IMR-90 (cell line): ENCODE results near the gene PSMB5. TPM values are rescaled to one million over a fixed set of nuclear protein-coding genes. Genes with fewer than 3 reads are reported as not detected.

ENCODE experiments used
- ATAC-seq: fragments of 200-7000 bp; cut with Tn5 transposase; 2 replicates; pipeline ENCODE4 v1.9.1; 2020; ENCODE audit warnings: low read depth, mild to moderate bottlenecking, moderate library complexity
- BruUV-seq: library from RNA; stranded (reverse); fragments of 400-500 nt; replicated peaks from 2 replicates; lab custom pipeline; 2021; lab: Mats Ljungman, UMichigan
- CTCF ChIA-PET: fragments of 300-600 bp; formaldehyde crosslinking; extraction: SDS; loops from one replicate; lab custom pipeline; 2021; ENCODE audit warnings: antibody characterized with exemption; lab: Yijun Ruan, JAX
- POLR2A ChIA-PET: fragments of 300-600 bp; sonication (Branson Sonifier 250); formaldehyde crosslinking; loops from one replicate; lab custom pipeline; 2022; ENCODE audit warnings: antibody characterized with exemption; ENCODE audit not compliant: unreplicated experiment; lab: Charles Lee
- DNase-seq: peaks from one replicate; pipeline ENCODE4 v3.0.0; 2013
- H2AFZ ChIP-seq: replicated peaks from 2 replicates; pipeline ENCODE3; 2013; ENCODE audit warnings: low read length, mild to moderate bottlenecking; ENCODE audit not compliant: poor library complexity
- H2AK5ac ChIP-seq: 2 replicates; pipeline ENCODE4 v1.6.1; 2013; ENCODE audit warnings: low read depth, low read length, inconsistent platforms
- H2AK9ac ChIP-seq: replicated peaks from 2 replicates; pipeline ENCODE3; 2013; ENCODE audit warnings: mild to moderate bottlenecking, low read depth, low read length, moderate library complexity; ENCODE audit not compliant: poor library complexity
- H2BK120ac ChIP-seq: 2 replicates; pipeline ENCODE4 v1.6.1; 2013; ENCODE audit warnings: low read depth, low read length, inconsistent platforms
- H2BK15ac ChIP-seq: 3 replicates; pipeline ENCODE4 v1.6.1; 2013; ENCODE audit warnings: low read depth, low read length, inconsistent platforms
- H2BK20ac ChIP-seq: 2 replicates; pipeline ENCODE4 v1.6.1; 2013; ENCODE audit warnings: low read depth, mild to moderate bottlenecking, inconsistent platforms, low read length, moderate library complexity
- H2BK5ac ChIP-seq: 2 replicates; pipeline ENCODE4 v1.6.1; 2013; ENCODE audit warnings: mild to moderate bottlenecking, low read depth, low read length, inconsistent platforms; ENCODE audit not compliant: poor library complexity, severe bottlenecking
- H3K14ac ChIP-seq: replicated peaks from 2 replicates; pipeline ENCODE4 v1.6.1; 2013; ENCODE audit warnings: low read depth, low read length, inconsistent platforms
- H3K18ac ChIP-seq: 2 replicates; pipeline ENCODE4 v1.6.1; 2013; ENCODE audit warnings: low read depth, low read length, control low read depth
- H3K23ac ChIP-seq: 2 replicates; pipeline ENCODE4 v1.6.1; 2013; ENCODE audit warnings: low read depth, low read length, inconsistent platforms
- H3K27ac ChIP-seq: 2 replicates; pipeline ENCODE4 v1.5.1; 2013; ENCODE audit warnings: mild to moderate bottlenecking, control low read depth, low read length; ENCODE audit not compliant: insufficient read depth
- H3K27me3 ChIP-seq: 2 replicates; pipeline ENCODE4 v1.6.1; 2013; ENCODE audit warnings: low read length; ENCODE audit not compliant: control insufficient read depth, insufficient read depth
- H3K36me3 ChIP-seq: 2 replicates; pipeline ENCODE4 v1.6.1; 2013; ENCODE audit warnings: low read length, mixed read lengths; ENCODE audit not compliant: control insufficient read depth, insufficient read depth
- H3K4ac ChIP-seq: 2 replicates; pipeline ENCODE4 v1.6.1; 2013; ENCODE audit warnings: low read depth, low read length, inconsistent platforms
- H3K4me1 ChIP-seq: 2 replicates; pipeline ENCODE4 v1.6.1; 2013; ENCODE audit warnings: low read length, mixed read lengths; ENCODE audit not compliant: control insufficient read depth, insufficient read depth
- H3K4me2 ChIP-seq: 2 replicates; pipeline ENCODE4 v1.6.1; 2013; ENCODE audit warnings: low read depth, mild to moderate bottlenecking, control low read depth, low read length, moderate library complexity
- H3K4me3 ChIP-seq: 2 replicates; pipeline ENCODE4 v1.5.1; 2013; ENCODE audit warnings: low read depth, mild to moderate bottlenecking, control low read depth, low read length, moderate library complexity; ENCODE audit not compliant: insufficient read depth
- H3K56ac ChIP-seq: 2 replicates; pipeline ENCODE4 v1.6.1; 2013; ENCODE audit warnings: low read length, inconsistent platforms; ENCODE audit not compliant: insufficient read depth; ENCODE audit errors: extremely low read depth
- H3K79me1 ChIP-seq, 2 experiments: 2 replicates each; pipeline ENCODE4 v1.6.1; 2013; ENCODE audit warnings: low read length in 2 of 2, inconsistent platforms in 1 of 2, low read depth in 1 of 2
- H3K9ac ChIP-seq: 2 replicates; pipeline ENCODE4 v1.6.1; 2013; ENCODE audit warnings: low read depth, low read length, control low read depth
- H3K9me1 ChIP-seq: 2 replicates; pipeline ENCODE4 v1.6.1; 2013; ENCODE audit warnings: low read length, inconsistent platforms; ENCODE audit not compliant: insufficient read depth
- H3K9me3 ChIP-seq: 2 replicates; pipeline ENCODE4 v1.6.1; 2013; ENCODE audit warnings: low read length; ENCODE audit not compliant: control insufficient read depth, insufficient read depth
- H4K20me1 ChIP-seq: 2 replicates; pipeline ENCODE4 v1.6.1; 2013; ENCODE audit warnings: low read length, inconsistent platforms; ENCODE audit not compliant: insufficient read depth
- H4K5ac ChIP-seq: 2 replicates; pipeline ENCODE4 v1.6.1; 2013; ENCODE audit warnings: mild to moderate bottlenecking, low read depth, low read length, control low read depth
- H4K8ac ChIP-seq, 2 experiments: 2 replicates each; pipeline ENCODE4 v1.6.1; 2013; ENCODE audit warnings: low read depth in 2 of 2, low read length in 2 of 2, control low read depth in 1 of 2, inconsistent platforms in 1 of 2
- H4K91ac ChIP-seq: 2 replicates; pipeline ENCODE4 v1.6.1; 2013; ENCODE audit warnings: low read depth, low read length, inconsistent platforms; ENCODE audit not compliant: insufficient read depth
- MAFK ChIP-seq: IDR thresholded peaks from 2 replicates; pipeline ENCODE4 v1.6.1; 2012; ENCODE audit warnings: low read depth, low read length, improper control_type of control experiment
- RAD21 ChIP-seq: IDR thresholded peaks from 2 replicates; pipeline ENCODE4 v1.6.1; 2012; ENCODE audit warnings: low read length, improper control_type of control experiment
- RFX5 ChIP-seq: IDR thresholded peaks from 2 replicates; pipeline ENCODE4 v1.8.0; 2012; ENCODE audit warnings: low read depth, mild to moderate bottlenecking, low read length, moderate library complexity
- SMC3 ChIP-seq: fragments of 150-350 bp; IDR thresholded peaks from 2 replicates; pipeline ENCODE4 v1.6.1; 2016; ENCODE audit warnings: low read depth, mild to moderate bottlenecking, antibody characterized with exemption, low read length, moderate library complexity
- WGBS, 2 experiments: methylation state at CpG; one replicate each; pipeline versions ENCODE4 v1.1.5 to v1.1.7; 2013; ENCODE audit warnings: missing lambda C conversion rate in 2 of 2; ENCODE audit not compliant: insufficient read length in 1 of 2; ENCODE audit errors: extremely low coverage in 2 of 2; 5-methylcytosine and 5-hydroxymethylcytosine counted together
- dilution Hi-C: fragments of 300-500 bp; cut with HindIII; formaldehyde crosslinking; loops from one replicate; pipeline ENCODE4 v1.14.3; 2018; ENCODE audit warnings: low sequenced_read_pairs; ENCODE audit not compliant: unreplicated experiment
- in situ Hi-C: fragments of 300-500 bp; cut with MboI; formaldehyde crosslinking; loops from 3 replicates; pipeline ENCODE4 v1.14.3; 2019; ENCODE audit warnings: low sequenced_read_pairs, inconsistent platforms, mixed read lengths
- intact Hi-C: fragments of 100-400 bp; cut with micrococcal nuclease; formaldehyde crosslinking; loops from 2 replicates; pipeline ENCODE4 v1.10.0; 2022
- polyA plus RNA-seq, 3 experiments: library from polyadenylated mRNA; depleted of rRNA; stranded (reverse); fragments of >200 nt; gene quantifications; 2 replicates each; pipeline ENCODE4 v1.2.3, GENCODE V29; 2012; ENCODE audit warnings: low replicate concordance in 1 of 3
- total RNA-seq: library from RNA; depleted of rRNA; stranded (reverse); fragments of >200 nt; gene quantifications from 2 replicates; pipeline ENCODE4 v1.2.3, GENCODE V29; 2012

The PSMB5 gene
- total and polyA plus RNA-seq, 2 of the 4 experiments (the other 2 are of a cell fraction), result 310 to 321 TPM

DNA sequence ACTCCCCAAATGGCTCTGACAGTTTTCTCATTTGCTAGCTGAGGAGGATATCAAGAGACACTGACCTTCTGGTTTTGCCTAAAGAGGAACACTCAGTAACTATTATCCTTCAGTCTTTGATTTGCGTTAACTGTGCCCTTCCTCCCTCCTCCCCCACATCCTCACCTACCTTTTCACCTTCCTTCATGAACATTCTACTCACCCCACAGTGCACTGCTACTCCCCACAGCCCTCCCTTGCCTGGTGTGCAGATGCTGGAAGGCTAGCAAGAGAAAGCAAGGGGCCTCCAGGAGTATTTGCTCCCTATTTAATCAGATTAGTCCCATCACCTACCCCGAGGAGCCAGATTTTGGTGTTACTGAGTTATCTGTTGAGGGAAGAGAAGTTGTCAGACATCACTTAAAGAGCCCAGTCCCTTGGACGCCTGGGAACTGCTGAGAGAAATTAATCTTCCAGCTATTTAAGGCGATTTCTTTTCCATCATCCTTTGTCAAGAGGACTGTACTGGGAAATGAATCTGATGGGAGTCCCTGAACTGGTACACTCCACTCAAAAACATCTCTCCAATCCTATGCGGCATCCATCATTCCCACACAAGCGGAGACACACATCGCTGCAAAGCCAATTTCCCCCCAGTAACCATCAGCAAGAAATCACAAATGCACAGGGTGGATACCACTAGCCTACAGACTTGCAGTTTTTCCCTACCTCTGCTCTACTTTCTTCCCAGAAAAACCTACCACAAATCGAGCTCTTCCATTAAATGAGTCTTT lies 11.5 kb downstream of the PSMB5 start:
- H4K5ac ChIP-seq, result no peak overlapping the region
- peak overlapping the region; percentile 23 for H2AFZ ChIP-seq
- H3K23ac ChIP-seq, result peak overlapping the region; percentile 70
- no peak for DNase-seq
- H3K4me3 ChIP-seq, result no peak overlapping the region
- in situ Hi-C loops, result no loop called here
- ChIA-PET POLR2A (interaction anchor here (0.6 to 0.7 kb wide), 2 partner anchors 18 to 94 kb away, joined by 7 to 9 read pairs; no protein-coding TSS in a partner anchor), CTCF (interaction anchor here (1.0 kb wide), 1 partner anchor 29 kb away, joined by 9 read pairs; no protein-coding TSS in a partner anchor)
- H3K27me3 ChIP-seq, result no peaks in the 10 kb centered on the region
- H3K18ac ChIP-seq, result no peak overlapping the region
- no peak overlapping the region for H3K9ac ChIP-seq
- H3K14ac ChIP-seq, result no peak overlapping the region
- H4K8ac ChIP-seq, result no peak overlapping the region
- no peak overlapping the region for H4K91ac ChIP-seq
- no peak overlapping the region for H2BK15ac ChIP-seq
- H3K56ac ChIP-seq, result no peak overlapping the region
- WGBS, 2 experiments, result no CpG with 5 or more reads among the region's 8 CpGs
- peaks cover 9% of the 10 kb centered on the region for H3K9me1 ChIP-seq
- H3K36me3 ChIP-seq, result peaks cover 15% of the 10 kb centered on the region
- peaks cover 9% of the 10 kb centered on the region for H4K20me1 ChIP-seq
- no peak overlapping the region for H3K27ac ChIP-seq
- no peaks in the 10 kb centered on the region for H3K9me3 ChIP-seq
- peaks cover 11% of the 10 kb centered on the region for H3K4me1 ChIP-seq
- BruUV-seq, result no TSS peak
- intact Hi-C loops, result no loop called here
- H3K4ac ChIP-seq, result no peak overlapping the region
- no peak overlapping the region for H2BK5ac ChIP-seq
- H2AK5ac ChIP-seq, result no peak overlapping the region
- H3K4me2 ChIP-seq, result no peak overlapping the region
- no peak overlapping the region for H2BK120ac ChIP-seq
- ATAC-seq, result no peak
- dilution Hi-C loops, result no loop called here
- no peak overlapping the region for H2BK20ac ChIP-seq
- peaks cover 6 to 11% of the 10 kb centered on the region in 2 experiments; a peak in 2 of 4 replicates for H3K79me1 ChIP-seq
- H2AK9ac ChIP-seq, result no peak overlapping the region
- TF ChIP-seq RAD21 (no peak), SMC3 (no peak), RFX5 (no peak), MAFK (no peak)
